Measurements from ENCODE around the gene C10orf71. TPM values are rescaled to one million over a fixed set of nuclear protein-coding genes. Genes with fewer than 3 reads are reported as not detected.

Gene C10orf71
- polyA plus RNA-seq (ENCODE audit: insufficient read length in 4 of 4): under 1 TPM; 0.13 to 0.47 (median 0.19) TPM

- peak in 1 of 4 donors; percentile 39 for DNase-seq (ENCODE audit: low read depth in 4 of 4, low spot score in 3 of 4)
Observed at GRCh38 chr10:49298983-49299815, at the start of gene C10orf71. Gene C10orf71 (plus strand): TSS chr10:49299170. CDS start chr10:49322546, 23,376 bp downstream.

GRCh38 chr10:49252313-49253034, 46.5 kb upstream of the C10orf71 start:
- no peak for DNase-seq (ENCODE audit: low read depth in 4 of 4, low spot score in 3 of 4)

- DNase-seq (ENCODE audit: low read depth in 4 of 4, low spot score in 3 of 4): no peak
Observed at GRCh38 chr10:49253340-49253906, 45.5 kb upstream of the C10orf71 start.

- no peak for DNase-seq (ENCODE audit: low read depth in 4 of 4, low spot score in 3 of 4)
Observed at GRCh38 chr10:49254150-49254549, 44.8 kb upstream of the C10orf71 start.

- no peak for DNase-seq (ENCODE audit: low read depth in 4 of 4, low spot score in 3 of 4)
Observed at GRCh38 chr10:49254556-49255318, 44.2 kb upstream of the C10orf71 start.

GRCh38 chr10:49255883-49256282, 43.1 kb upstream of the C10orf71 start:
- no peak for DNase-seq (ENCODE audit: low read depth in 4 of 4, low spot score in 3 of 4)

- DNase-seq (ENCODE audit: low read depth in 4 of 4, low spot score in 3 of 4): no peak
Observed at GRCh38 chr10:49257154-49257553, 41.8 kb upstream of the C10orf71 start.

- DNase-seq (ENCODE audit: low read depth in 4 of 4, low spot score in 3 of 4): no peak
Observed at GRCh38 chr10:49257626-49258349, 41.2 kb upstream of the C10orf71 start.

GRCh38 chr10:49258350-49258683, 40.7 kb upstream of the C10orf71 start:
- DNase-seq (ENCODE audit: low read depth in 4 of 4, low spot score in 3 of 4): no peak

- DNase-seq (ENCODE audit: low read depth in 4 of 4, low spot score in 3 of 4): no peak
Observed at GRCh38 chr10:49260644-49261296, 38.2 kb upstream of the C10orf71 start.

GRCh38 chr10:49263591-49263990, 35.4 kb upstream of the C10orf71 start:
- no peak for DNase-seq (ENCODE audit: low read depth in 4 of 4, low spot score in 3 of 4)

GRCh38 chr10:49264177-49264677, 34.7 kb upstream of the C10orf71 start:
- DNase-seq (ENCODE audit: low read depth in 4 of 4, low spot score in 3 of 4): no peak

- no peak for DNase-seq (ENCODE audit: low read depth in 4 of 4, low spot score in 3 of 4)
Observed at GRCh38 chr10:49265885-49266284, 33.1 kb upstream of the C10orf71 start.

GRCh38 chr10:49268185-49268584, 30.8 kb upstream of the C10orf71 start:
- no peak for DNase-seq (ENCODE audit: low read depth in 4 of 4, low spot score in 3 of 4)

- DNase-seq (ENCODE audit: low read depth in 4 of 4, low spot score in 3 of 4): no peak
Observed at GRCh38 chr10:49269523-49269922, 29.4 kb upstream of the C10orf71 start.

- no peak for DNase-seq (ENCODE audit: low read depth in 4 of 4, low spot score in 3 of 4)
Observed at GRCh38 chr10:49270565-49270964, 28.4 kb upstream of the C10orf71 start.

- DNase-seq (ENCODE audit: low read depth in 4 of 4, low spot score in 3 of 4): no peak
Observed at GRCh38 chr10:49271346-49271745, 27.6 kb upstream of the C10orf71 start.

GRCh38 chr10:49272251-49273081, 26.5 kb upstream of the C10orf71 start:
- no peak for DNase-seq (ENCODE audit: low read depth in 4 of 4, low spot score in 3 of 4)

GRCh38 chr10:49273082-49273465, 25.9 kb upstream of the C10orf71 start:
- DNase-seq (ENCODE audit: low read depth in 4 of 4, low spot score in 3 of 4): no peak

Measured in left renal pelvis (tissue), 4 donors.